Body of pancreas (tissue), 4 donors: Measurements from ENCODE around the gene SPO11. TPM values are rescaled to one million over a fixed set of nuclear protein-coding genes. Genes with fewer than 3 reads are reported as not detected.
A peak's percentile ranks its signal among the peaks of the same experiment; 100 is the strongest.
"Not testable (repeated sequence)": the region's sequence is repeated elsewhere in the genome, so short reads cannot be mapped to it uniquely, and the experiment has no call there.

Source experiments
- ATAC-seq: fragments of 150-250 bp; one replicate; pipeline ENCODE4 v1.9.1; 2016
- DNase-seq, 4 donors: peaks; one replicate each; pipeline ENCODE4 v3.0.0-alpha.2; 2019
- H3K27ac ChIP-seq, 4 donors: fragments of 200-600 bp; sonication (generic); 1 replicate in 3 of 4; 2 replicates in 1 of 4; pipeline versions ENCODE4 v1.5.1 to v1.6.1; 2016 to 2019; ENCODE audit warnings: mild to moderate bottlenecking in 1 of 4, mixed read lengths in 1 of 4, moderate library complexity in 1 of 4
- H3K27me3 ChIP-seq, 2 donors: fragments of 200-600 bp; sonication (generic); one replicate each; pipeline ENCODE4 v1.6.0; 2016; ENCODE audit warnings: mild to moderate bottlenecking in 1 of 2
- H3K36me3 ChIP-seq, 2 donors: fragments of 200-600 bp; sonication (generic); replicated peaks in 1 of 2; 2 replicates each; pipeline ENCODE4 v1.5.1; 2016; ENCODE audit warnings: low read depth in 2 of 2; ENCODE audit not compliant: insufficient read depth in 1 of 2
- H3K4me1 ChIP-seq: fragments of 200-600 bp; sonication (generic); one replicate; pipeline ENCODE4 v1.6.0; 2016
- H3K4me3 ChIP-seq, 2 donors: fragments of 200-600 bp; sonication (generic); 1 replicate in 1 of 2; 2 replicates in 1 of 2; pipeline ENCODE4 v1.5.1; 2016 to 2019
- H3K9me3 ChIP-seq, 3 donors: fragments of 200-600 bp; sonication (generic); 1 replicate in 2 of 3; 2 replicates in 1 of 3; pipeline ENCODE4 v1.5.1; 2016
- CTCF ChIP-seq, 7 experiments: fragments of 450-650 bp in 4 of 7; fragments of 200-600 bp in 3 of 7; sonication (generic) in 3 of 7; IDR thresholded peaks; one replicate each; pipeline ENCODE4 v1.5.1; 2016 to 2019; ENCODE audit warnings: antibody characterized with exemption in 7 of 7
- POLR2A ChIP-seq, 3 donors: fragments of 450-650 bp; IDR thresholded peaks; one replicate each; pipeline ENCODE4 v1.6.1; 2016; ENCODE audit warnings: antibody characterized with exemption in 3 of 3, mild to moderate bottlenecking in 2 of 3
- WGBS, 2 donors: methylation state at CpG; one replicate each; pipeline ENCODE4 v1.1.5; 2017; 5-methylcytosine and 5-hydroxymethylcytosine counted together
- intact Hi-C: fragments of 100-400 bp; cut with DNase I; formaldehyde crosslinking; loops from one replicate; pipeline ENCODE4 v1.15.1; 2023
- total RNA-seq, 2 donors: library from RNA; depleted of rRNA; stranded (reverse); fragments of >200 nt; gene quantifications; one replicate each; pipeline ENCODE4 v1.1.0, GENCODE V29; 2016

The SPO11 gene
- total RNA-seq, 2 donors from 2014 or later, result not detected

DNA sequence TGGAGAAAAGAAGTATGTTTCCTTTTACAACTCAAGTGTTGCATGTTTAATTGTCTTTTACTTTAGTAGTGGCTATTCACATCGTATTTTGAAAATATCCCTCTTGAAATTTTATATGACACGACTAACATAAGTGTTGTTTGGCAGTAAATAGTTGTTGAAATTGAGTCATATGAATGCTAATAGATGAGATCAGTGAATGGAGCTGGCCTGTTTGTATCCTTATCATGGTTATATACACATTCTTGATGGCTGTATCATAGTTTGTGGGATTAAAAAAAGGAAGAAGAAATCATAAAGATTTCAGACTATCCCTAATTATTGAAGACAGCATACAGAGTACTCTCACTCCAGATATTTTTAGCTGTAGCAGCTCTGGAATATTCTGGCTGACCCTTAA is 13.2 kb downstream of the SPO11 start:
- intact Hi-C loops, result no loop called here
- WGBS, 2 donors, result 24 to 34% methylated on average over 2 of the region's 2 CpGs
- DNase-seq (no peak), ATAC-seq (no peak)
- H3K9me3 ChIP-seq, result no peaks in the 10 kb centered on the region
- no peaks in the 10 kb centered on the region for H3K4me1 ChIP-seq
- no peak overlapping the region for H3K4me3 ChIP-seq
- H3K36me3 ChIP-seq, result no peaks in the 10 kb centered on the region
- no peaks in the 10 kb centered on the region for H3K27me3 ChIP-seq
- TF ChIP-seq CTCF (IDR thresholded peaks at IDR 0.05) (no peak), POLR2A (IDR thresholded peaks at IDR 0.05) (no peak)
- no peak overlapping the region for H3K27ac ChIP-seq

DNA sequence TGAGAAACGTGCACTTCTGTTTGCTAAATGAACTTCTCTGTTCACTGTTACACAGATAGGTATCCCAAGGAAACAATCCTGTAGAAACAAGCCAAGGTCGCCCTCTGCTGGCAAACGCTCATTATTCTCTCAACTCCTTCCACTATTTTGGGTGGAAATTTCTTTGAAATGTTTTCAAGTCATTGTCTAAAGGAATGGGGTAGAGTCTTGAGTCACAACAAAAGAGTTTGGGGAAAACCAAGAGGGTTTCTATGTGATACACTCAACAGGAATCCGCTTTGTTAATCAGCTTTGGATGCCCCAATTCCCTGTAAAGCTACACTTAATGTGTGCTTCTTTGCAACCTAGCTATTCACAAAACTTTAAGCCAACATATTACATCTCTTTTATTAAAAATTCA is 16.9 kb downstream of the SPO11 start:
- no peak overlapping the region for H3K4me3 ChIP-seq
- peak; percentile 46 to 83 (median 68) for TF ChIP-seq CTCF (IDR thresholded peaks at IDR 0.05)
- no peak for TF ChIP-seq POLR2A (IDR thresholded peaks at IDR 0.05)
- H3K36me3 ChIP-seq, result no peaks in the 10 kb centered on the region
- no peak overlapping the region for H3K27ac ChIP-seq
- H3K9me3 ChIP-seq, result no peaks in the 10 kb centered on the region
- WGBS, 2 donors, result 0% methylated on average over 4 of the region's 4 CpGs
- H3K4me1 ChIP-seq, result no peaks in the 10 kb centered on the region
- H3K27me3 ChIP-seq, result no peaks in the 10 kb centered on the region
- ATAC-seq (no peak), DNase-seq (peak; percentile 75 to 87 (median 78))
- intact Hi-C loops, result loop anchor here (5.0 kb wide), 1 partner anchor 254 kb away; no protein-coding TSS in a partner anchor

DNA sequence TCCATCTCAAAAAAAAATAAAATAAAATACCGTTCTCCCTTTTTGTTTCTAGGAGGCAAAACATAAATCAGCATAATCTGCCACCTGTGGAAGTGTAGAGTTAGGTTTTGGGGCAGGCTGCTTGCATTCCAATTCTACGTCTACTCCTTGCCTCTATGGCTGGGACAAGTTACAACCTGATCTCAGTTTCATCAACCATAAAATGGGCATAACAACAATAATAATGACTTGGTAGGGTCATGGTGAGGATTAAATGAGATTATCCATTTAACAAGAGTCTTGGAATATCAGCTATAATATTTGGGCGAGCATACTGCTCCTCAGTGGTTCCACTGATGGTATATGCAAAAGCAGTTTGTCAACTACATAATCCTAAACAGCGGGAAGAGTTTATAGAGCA is 17.8 kb downstream of the SPO11 start:
- TF ChIP-seq CTCF (IDR thresholded peaks at IDR 0.05) (no peak), POLR2A (IDR thresholded peaks at IDR 0.05) (no peak)
- H3K9me3 ChIP-seq, result no peaks in the 10 kb centered on the region
- intact Hi-C loops, result loop anchor here (5.0 kb wide), 1 partner anchor 255 kb away; no protein-coding TSS in a partner anchor

GRCh38 chr20:57348200-57348921 is 18.8 kb downstream of the SPO11 start:
- WGBS, 2 donors, result 51 to 66% methylated on average over 10 to 36 of the region's 47 CpGs
- ATAC-seq, H3K27me3 ChIP-seq, H3K4me1 ChIP-seq, H3K9me3 ChIP-seq, H3K4me3 ChIP-seq, DNase-seq, H3K27ac ChIP-seq, H3K36me3 ChIP-seq: not testable (repeated sequence)
- intact Hi-C loops, result loop anchor here (5.0 kb wide), 1 partner anchor 256 kb away; no protein-coding TSS in a partner anchor

More for the DNA sequence above, 17.8 kb downstream of the SPO11 start:
- Histone ChIP-seq H3K4me3 (no peak overlapping the region), H3K27me3 (no peaks in the 10 kb centered on the region), H3K4me1 (peaks cover 8% of the 10 kb centered on the region), H3K27ac (no peak overlapping the region), H3K36me3 (no peaks in the 10 kb centered on the region)
- 58 to 67% methylated on average over 4 of the region's 4 CpGs for WGBS, 2 donors
- DNase-seq (no peak), ATAC-seq (no peak)

- intact Hi-C loops, result loop anchor here (5.0 kb wide), 1 partner anchor 257 kb away; no protein-coding TSS in a partner anchor
- 85 to 91% methylated on average over 13 to 21 of the region's 21 CpGs for WGBS, 2 donors
- not testable (repeated sequence) for H3K27me3 ChIP-seq
These were observed 19.4 kb downstream of the SPO11 start for GRCh38 chr20:57348922-57349574.

More at GRCh38 chr20:57348922-57349574, 19.4 kb downstream of the SPO11 start:
- H3K36me3 ChIP-seq, ATAC-seq, DNase-seq, H3K27ac ChIP-seq, H3K4me1 ChIP-seq, H3K9me3 ChIP-seq, H3K4me3 ChIP-seq: not testable (repeated sequence)
